ENCODE data around the gene SAG. TPM values are rescaled to one million over a fixed set of nuclear protein-coding genes. Genes with fewer than 3 reads are reported as not detected.

Gene SAG
- total and polyA plus RNA-seq, 7 donors = not detected

GRCh38 chr2:233288663-233289062 lies 19.0 kb upstream of the SAG start:
- H3K27ac ChIP-seq = no peak overlapping the region
- DNase-seq (no peak), ATAC-seq (no peak)
- TF ChIP-seq, protein P1, sequence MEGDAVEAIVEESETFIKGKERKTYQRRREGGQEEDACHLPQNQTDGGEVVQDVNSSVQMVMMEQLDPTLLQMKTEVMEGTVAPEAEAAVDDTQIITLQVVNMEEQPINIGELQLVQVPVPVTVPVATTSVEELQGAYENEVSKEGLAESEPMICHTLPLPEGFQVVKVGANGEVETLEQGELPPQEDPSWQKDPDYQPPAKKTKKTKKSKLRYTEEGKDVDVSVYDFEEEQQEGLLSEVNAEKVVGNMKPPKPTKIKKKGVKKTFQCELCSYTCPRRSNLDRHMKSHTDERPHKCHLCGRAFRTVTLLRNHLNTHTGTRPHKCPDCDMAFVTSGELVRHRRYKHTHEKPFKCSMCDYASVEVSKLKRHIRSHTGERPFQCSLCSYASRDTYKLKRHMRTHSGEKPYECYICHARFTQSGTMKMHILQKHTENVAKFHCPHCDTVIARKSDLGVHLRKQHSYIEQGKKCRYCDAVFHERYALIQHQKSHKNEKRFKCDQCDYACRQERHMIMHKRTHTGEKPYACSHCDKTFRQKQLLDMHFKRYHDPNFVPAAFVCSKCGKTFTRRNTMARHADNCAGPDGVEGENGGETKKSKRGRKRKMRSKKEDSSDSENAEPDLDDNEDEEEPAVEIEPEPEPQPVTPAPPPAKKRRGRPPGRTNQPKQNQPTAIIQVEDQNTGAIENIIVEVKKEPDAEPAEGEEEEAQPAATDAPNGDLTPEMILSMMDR (IDR thresholded peaks at IDR 0.05) = no peak
- no peaks in the 10 kb centered on the region for H3K9me3 ChIP-seq
- intact Hi-C loops (cut with DNase I) = no loop called here
- WGBS, 3 donors = 72 to 80% (median 77%) methylated on average over 5 of the region's 5 CpGs
- H3K27me3 ChIP-seq (ENCODE audit: insufficient read depth in 3 of 3, low read length in 2 of 3) = no peaks in the 10 kb centered on the region
- no peaks in the 10 kb centered on the region for H3K4me1 ChIP-seq
- H3K36me3 ChIP-seq (ENCODE audit: insufficient read depth in 1 of 2, low read depth in 1 of 2) = peaks cover 30 to 99% of the 10 kb centered on the region in 2 donors
- H3K4me3 ChIP-seq = no peak overlapping the region

DNA sequence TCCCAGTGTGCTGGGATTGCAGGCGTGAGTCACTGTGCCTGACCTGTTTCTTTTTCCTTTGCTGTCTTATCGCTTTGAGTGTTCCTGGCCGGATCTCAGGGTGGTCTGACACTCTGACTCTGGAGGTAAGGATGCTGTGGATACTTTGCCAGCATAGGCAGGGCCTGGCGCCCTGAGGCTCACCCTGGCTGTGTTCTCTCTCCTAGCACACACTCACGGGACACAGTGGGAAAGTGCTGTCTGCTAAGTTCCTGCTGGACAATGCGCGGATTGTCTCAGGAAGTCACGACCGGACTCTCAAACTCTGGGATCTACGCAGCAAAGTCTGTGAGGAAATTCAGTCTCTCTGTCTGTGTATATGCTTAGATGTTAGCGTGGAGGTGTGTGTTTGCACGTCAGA lies 18.0 kb upstream of the SAG start:
- intact Hi-C loops (cut with DNase I) = no loop called here
- Histone ChIP-seq H3K27me3 (ENCODE audit: insufficient read depth in 3 of 3, low read length in 2 of 3) (no peaks in the 10 kb centered on the region), H3K27ac (no peak overlapping the region), H3K4me1 (no peaks in the 10 kb centered on the region), H3K36me3 (ENCODE audit: insufficient read depth in 1 of 2, low read depth in 1 of 2) (peaks cover 32 to 99% of the 10 kb centered on the region in 2 donors), H3K4me3 (no peak overlapping the region), H3K9me3 (no peaks in the 10 kb centered on the region)
- DNase-seq = no peak
- TF ChIP-seq, protein P1 (IDR thresholded peaks at IDR 0.05) = no peak
- 88 to 94% (median 90%) methylated on average over 12 of the region's 12 CpGs for WGBS, 3 donors
- ATAC-seq = no peak

DNA sequence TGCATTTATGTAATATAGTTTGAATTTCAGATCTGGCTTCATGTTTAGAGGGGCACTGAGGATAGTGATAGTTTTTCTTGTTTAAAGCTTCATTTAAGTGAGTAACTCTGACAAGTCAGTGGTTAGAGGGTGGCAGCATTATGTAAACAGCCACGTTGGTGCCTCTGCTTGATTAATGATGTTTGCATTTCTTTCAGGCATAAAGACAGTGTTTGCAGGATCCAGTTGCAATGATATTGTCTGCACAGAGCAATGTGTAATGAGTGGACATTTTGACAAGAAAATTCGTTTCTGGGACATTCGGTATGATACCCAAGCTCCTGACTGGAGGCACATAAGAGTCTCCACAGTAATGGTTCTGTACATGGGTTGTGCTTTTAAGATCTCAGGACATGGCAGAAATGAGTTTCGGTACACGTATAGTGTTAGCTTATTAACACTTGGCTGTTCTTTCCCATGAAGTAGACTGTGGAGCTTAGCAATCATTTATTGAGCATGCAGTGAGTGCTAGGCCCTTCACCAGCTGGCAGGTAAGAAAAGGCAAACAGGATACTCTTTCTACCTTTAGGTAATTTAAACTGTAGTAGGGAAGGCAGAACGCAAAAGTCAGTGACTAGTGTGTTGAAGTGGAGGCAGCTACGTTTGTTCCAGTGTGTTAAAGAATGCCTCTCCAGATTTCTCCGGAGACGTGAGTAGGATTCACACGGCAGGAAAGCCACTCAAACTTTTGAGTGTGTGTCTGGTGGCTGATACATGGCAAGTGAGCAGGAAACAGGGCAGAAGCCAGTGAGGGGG lies 17.4 kb upstream of the SAG start:
- H3K36me3 ChIP-seq (ENCODE audit: insufficient read depth in 1 of 2, low read depth in 1 of 2) = peaks cover 32 to 99% of the 10 kb centered on the region in 2 donors
- TF ChIP-seq, protein P1 (IDR thresholded peaks at IDR 0.05) = no peak
- no peak for ATAC-seq
- DNase-seq = no peak
- intact Hi-C loops (cut with DNase I) = no loop called here
- no peaks in the 10 kb centered on the region for H3K4me1 ChIP-seq
- no peaks in the 10 kb centered on the region for H3K9me3 ChIP-seq
- H3K27me3 ChIP-seq (ENCODE audit: insufficient read depth in 3 of 3, low read length in 2 of 3) = no peaks in the 10 kb centered on the region
- no peak overlapping the region for H3K4me3 ChIP-seq
- no peak overlapping the region for H3K27ac ChIP-seq
- WGBS, 3 donors = 90 to 94% (median 91%) methylated on average over 10 of the region's 10 CpGs

DNA sequence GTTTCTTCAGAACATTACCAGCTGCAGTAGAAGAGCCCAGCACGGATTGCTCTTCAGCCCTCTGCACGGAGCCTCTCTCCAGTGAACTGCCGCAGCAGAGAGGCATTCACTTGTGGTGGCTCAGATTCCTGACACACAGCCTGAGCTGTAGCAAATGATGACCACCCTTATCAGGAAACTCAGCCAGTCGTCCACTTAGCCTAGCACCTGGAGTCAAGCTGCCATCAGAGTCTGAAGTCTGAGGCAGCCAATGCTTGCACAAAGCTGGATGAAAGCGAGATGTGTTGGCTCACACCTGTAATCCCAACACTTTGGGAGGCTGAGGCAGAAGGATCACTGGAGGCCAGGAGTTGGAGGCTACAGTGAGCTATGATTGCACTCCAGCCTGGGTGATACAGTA lies 11.7 kb upstream of the SAG start:
- ATAC-seq = no peak
- no peak for DNase-seq
- H3K27ac ChIP-seq = no peak overlapping the region
- H3K9me3 ChIP-seq = no peaks in the 10 kb centered on the region
- TF ChIP-seq, protein P1 (IDR thresholded peaks at IDR 0.05) = no peak
- WGBS, 3 donors = 81 to 84% (median 82%) methylated on average over 5 of the region's 5 CpGs
- intact Hi-C loops (cut with DNase I) = no loop called here
- peaks cover 12 to 54% of the 10 kb centered on the region in 2 donors for H3K36me3 ChIP-seq (ENCODE audit: insufficient read depth in 1 of 2, low read depth in 1 of 2)
- H3K4me1 ChIP-seq = no peaks in the 10 kb centered on the region
- H3K4me3 ChIP-seq = no peak overlapping the region
- H3K27me3 ChIP-seq (ENCODE audit: insufficient read depth in 3 of 3, low read length in 2 of 3) = no peaks in the 10 kb centered on the region

DNA sequence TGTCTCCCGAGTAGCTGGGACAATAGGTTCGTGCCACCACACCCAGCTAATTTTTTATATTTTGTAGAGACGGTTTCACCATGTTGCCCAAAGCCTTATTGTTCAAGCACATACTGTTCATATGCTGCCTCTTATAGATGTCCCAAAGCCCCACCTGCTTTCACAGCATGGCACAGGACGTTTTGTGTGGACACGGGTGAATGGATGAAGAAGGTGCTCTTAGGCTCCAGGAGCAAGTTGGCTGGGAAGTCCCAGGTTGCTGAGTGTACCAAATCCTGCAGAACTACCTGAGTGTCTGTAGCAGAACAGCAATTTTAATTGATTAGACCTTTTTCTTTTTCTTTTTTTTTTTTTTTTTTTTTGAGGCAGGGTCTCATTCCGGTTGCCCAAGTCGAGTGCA lies 10.5 kb upstream of the SAG start:
- ATAC-seq = no peak
- no peak for DNase-seq
- Histone ChIP-seq H3K4me3 (no peak overlapping the region), H3K27me3 (ENCODE audit: insufficient read depth in 3 of 3, low read length in 2 of 3) (no peaks in the 10 kb centered on the region), H3K9me3 (no peaks in the 10 kb centered on the region), H3K4me1 (no peaks in the 10 kb centered on the region), H3K27ac (no peak overlapping the region), H3K36me3 (ENCODE audit: insufficient read depth in 1 of 2, low read depth in 1 of 2) (peaks cover 3 to 42% of the 10 kb centered on the region in 2 donors)
- 71 to 81% (median 77%) methylated on average over 7 of the region's 7 CpGs for WGBS, 3 donors
- intact Hi-C loops (cut with DNase I) = no loop called here
- TF ChIP-seq, protein P1 (IDR thresholded peaks at IDR 0.05) = no peak

Measured in psoas muscle (tissue), 8 donors.